ENCODE results near the gene CTBP1.

Gene CTBP1

GRCh38 chr4:1279253-1279652 is 30.3 kb upstream of the CTBP1 start:
- no peak for DNase-seq

- DNase-seq, result no peak
These were observed 29.0 kb upstream of the CTBP1 start for GRCh38 chr4:1277667-1278665.

- DNase-seq, result no peak
These were observed 28.1 kb upstream of the CTBP1 start for GRCh38 chr4:1276984-1277383.

GRCh38 chr4:1274871-1275270 is 25.9 kb upstream of the CTBP1 start:
- no peak for DNase-seq

GRCh38 chr4:1271686-1272085 is 22.8 kb upstream of the CTBP1 start:
- no peak for DNase-seq

- DNase-seq, result no peak
These were observed 20.3 kb upstream of the CTBP1 start for GRCh38 chr4:1269209-1269608.

GRCh38 chr4:1266881-1267763 is 18.2 kb upstream of the CTBP1 start:
- no peak for DNase-seq

GRCh38 chr4:1265351-1265750 is 16.4 kb upstream of the CTBP1 start:
- DNase-seq, result no peak

- DNase-seq, result no peak
These were observed 16.0 kb upstream of the CTBP1 start for GRCh38 chr4:1264942-1265341.

GRCh38 chr4:1261107-1261928 is 12.4 kb upstream of the CTBP1 start:
- no peak for DNase-seq

GRCh38 chr4:1260418-1261106 is 11.6 kb upstream of the CTBP1 start:
- DNase-seq, result no peak

- no peak for DNase-seq
These were observed 11.0 kb upstream of the CTBP1 start for GRCh38 chr4:1259966-1260365.

GRCh38 chr4:1258457-1258856 is 9.5 kb upstream of the CTBP1 start:
- no peak for DNase-seq

GRCh38 chr4:1255699-1256098 is 6.8 kb upstream of the CTBP1 start:
- no peak for DNase-seq

- DNase-seq, result no peak
These were observed 6.2 kb upstream of the CTBP1 start for GRCh38 chr4:1255151-1255550.

GRCh38 chr4:1253831-1254230 is 4.9 kb upstream of the CTBP1 start:
- no peak for DNase-seq

GRCh38 chr4:1252928-1253492 is 4.1 kb upstream of the CTBP1 start:
- no peak for DNase-seq

GRCh38 chr4:1251773-1252066 is 2.8 kb upstream of the CTBP1 start:
- DNase-seq, result no peak

GRCh38 chr4:1250921-1251772 is 2.2 kb upstream of the CTBP1 start:
- DNase-seq, result no peak

GRCh38 chr4:1250527-1250812 is 1.5 kb upstream of the CTBP1 start:
- no peak for DNase-seq

All from activated CD8-positive, alpha-beta memory T cell treated with anti-CD3 and anti-CD28 coated beads, Interleukin-2, amount 50 U/mL, for 48 hours (primary cell).